Measurements from ENCODE around the gene ZNF593. TPM values are rescaled to one million over a fixed set of nuclear protein-coding genes. Genes with fewer than 3 reads are reported as not detected.

The ZNF593 gene
- total and polyA plus RNA-seq, 10 of the 15 experiments (the other 5 are each of a cell fraction or from before 2014, with no cell fraction given), result 7.7 to 156 (median 51.0) TPM

GRCh38 chr1:26184086-26184485, 14.4 kb downstream of the ZNF593 start:
- in situ Hi-C loops (cut with MboI) (no loop called here), intact Hi-C loops (cut with micrococcal nuclease; ENCODE audit: unreplicated experiment) (no loop called here)
- H3K9ac ChIP-seq (ENCODE audit: control insufficient read depth, insufficient read depth, low read length), result no peak overlapping the region
- CTCF ChIA-PET, result interaction anchor here (1.0 kb wide), 1 partner anchor 14 kb away, joined by 3 read pairs; the partner anchor contains the start of gene ZNF593
- RAD21 ChIA-PET (ENCODE audit: unreplicated experiment), result no interaction called here
- no peaks in the 10 kb centered on the region for H4K20me1 ChIP-seq (ENCODE audit: control insufficient read depth, insufficient read depth)
- TF ChIP-seq PKNOX1 (IDR thresholded peaks at IDR 0.05) (no peak), ZNF24 (IDR thresholded peaks at IDR 0.05) (no peak), NFYB (IDR thresholded peaks at IDR 0.05; ENCODE audit: insufficient read depth, low read depth, low read length) (no peak), ATF2 (IDR thresholded peaks at IDR 0.05; ENCODE audit: low read length) (no peak), SMAD5 (IDR thresholded peaks at IDR 0.05; ENCODE audit: low read depth) (no peak), NFIC (IDR thresholded peaks at IDR 0.05; ENCODE audit: low read depth, low read length) (no peak), IRF5 (IDR thresholded peaks at IDR 0.05; ENCODE audit: borderline replicate concordance) (no peak), NR2C2 (IDR thresholded peaks at IDR 0.05; ENCODE audit: borderline replicate concordance, control insufficient read depth, insufficient read length, low read depth) (no peak)
- H3K4me1 ChIP-seq (ENCODE audit: control insufficient read depth, insufficient read depth, low read length), result peaks cover 10% of the 10 kb centered on the region
- FAIRE-seq (no peak), ATAC-seq (no peak), DNase-seq (ENCODE audit: low read depth, low spot score) (no peak)
- H3K9me3 ChIP-seq (replicated peaks; ENCODE audit: control insufficient read depth, insufficient read depth, low read length), result no peaks in the 10 kb centered on the region
- WGBS (ENCODE audit: insufficient coverage, insufficient replicate concordance, low lambda C conversion rate, missing lambda C conversion rate), result 52% methylated on average over 6 of the region's 7 CpGs
- H3K36me3 ChIP-seq (ENCODE audit: control insufficient read depth in 2 of 2, insufficient read depth in 2 of 2, low read length in 1 of 2), result no peaks in the 10 kb centered on the region
- no peaks in the 10 kb centered on the region for H3K79me2 ChIP-seq (ENCODE audit: control insufficient read depth, insufficient read depth, low read length)
- H3K27me3 ChIP-seq (replicated peaks in 1 of 2; ENCODE audit: control insufficient read depth in 2 of 2, insufficient read depth in 2 of 2, low read length in 1 of 2), result no peaks in the 10 kb centered on the region
- POLR2A ChIA-PET, result interaction anchor here (0.6 kb wide), 1 partner anchor 123 kb away, joined by 5 read pairs; no protein-coding TSS in a partner anchor
- SMC1A ChIA-PET (ENCODE audit: uncharacterized antibody, unreplicated experiment), result no interaction called here
- H2AFZ ChIP-seq (ENCODE audit: control insufficient read depth, low read depth, low read length), result no peak overlapping the region
- no peak overlapping the region for H3K4me3 ChIP-seq
- no TSS peak for BruUV-seq (replicated peaks)
- H3K27ac ChIP-seq (ENCODE audit: control insufficient read depth, insufficient read depth), result no peak overlapping the region
- H3K4me2 ChIP-seq (ENCODE audit: control insufficient read depth, insufficient read depth), result no peak overlapping the region
